ENCODE results near the gene PCSK6. TPM values are rescaled to one million over a fixed set of nuclear protein-coding genes. Genes with fewer than 3 reads are reported as not detected.

Gene PCSK6
- total and polyA plus RNA-seq, 7 experiments from 2014 or later: 0.12 to 3.0 (median 0.70) TPM; not detected in 1

DNA sequence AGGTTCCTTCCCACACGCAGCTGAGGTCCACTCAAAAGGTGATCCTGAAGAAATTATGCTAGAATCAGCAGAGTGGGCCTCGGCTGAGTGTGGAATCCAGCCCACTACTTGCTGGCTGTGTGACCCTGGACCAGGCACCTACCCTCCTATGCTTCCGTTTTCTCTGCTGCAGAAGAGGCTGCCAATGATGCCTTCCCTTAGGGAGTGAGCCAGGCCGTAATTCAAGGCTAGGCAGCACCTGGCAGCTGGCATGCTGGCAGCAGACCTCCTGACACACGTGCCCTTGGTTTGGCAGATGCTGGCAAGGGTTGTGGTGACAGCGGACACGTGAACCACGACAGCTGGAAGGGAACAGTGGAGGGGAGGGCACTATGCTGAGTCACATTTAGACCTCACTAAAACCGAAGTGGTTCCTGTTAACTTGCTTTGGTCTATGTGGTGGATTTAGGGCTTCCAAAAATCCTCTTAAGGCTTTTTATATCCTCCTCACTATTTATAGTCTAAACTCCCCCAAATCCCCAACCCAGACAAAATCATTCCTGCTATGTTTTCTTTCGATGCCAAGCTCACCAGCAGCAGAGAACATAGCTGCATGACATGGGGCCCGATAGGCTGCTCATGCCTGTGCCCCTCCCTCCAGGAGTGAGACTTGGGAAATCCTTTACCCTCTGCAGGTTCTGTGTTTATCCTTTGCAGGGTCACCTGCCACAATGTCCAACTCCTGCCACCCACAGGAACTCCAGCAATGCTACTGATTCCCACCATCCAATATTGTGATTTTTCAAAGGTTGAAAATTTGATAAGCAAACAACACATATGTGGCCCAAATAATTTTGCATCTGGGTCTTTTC is 10.6 kb upstream of the PCSK6 start:
- peaks cover 0 to 3% of the 10 kb centered on the region in 2 donors for H3K4me1 ChIP-seq (ENCODE audit: control insufficient read depth in 2 of 2, insufficient read depth in 2 of 2, low read length in 2 of 2)
- POLR2A ChIA-PET: no interaction called here
- peaks cover 21 to 48% (median 35%) of the 10 kb centered on the region in 5 donors for H3K27me3 Mint-ChIP-seq
- intact Hi-C loops (cut with micrococcal nuclease): loop anchor here in 1 of 2 donors (5.0 kb wide), 1 partner anchor 142 kb away; no protein-coding TSS in a partner anchor
- H3K36me3 Mint-ChIP-seq: no peaks in the 10 kb centered on the region
- peak overlapping the region in 2 of 9 donors; percentile 9 to 15 for H3K27ac Mint-ChIP-seq
- CTCF ChIA-PET: no interaction called here
- H3K4me3 ChIP-seq (ENCODE audit: low read length): no peak overlapping the region
- DNase-seq (no peak), ATAC-seq (peak; percentile 61)
- H3K27me3 ChIP-seq (ENCODE audit: control insufficient read depth in 2 of 2, insufficient read depth in 2 of 2, low read length in 2 of 2): peaks cover 0 to 3% of the 10 kb centered on the region in 2 donors
- H3K27ac ChIP-seq (ENCODE audit: low read depth, low read length): no peak overlapping the region
- peaks cover 0 to 2% (median 0%) of the 10 kb centered on the region in 11 donors for H3K9me3 Mint-ChIP-seq
- H3K36me3 ChIP-seq (ENCODE audit: control insufficient read depth in 2 of 3, insufficient read depth in 3 of 3, low read length in 3 of 3): no peaks in the 10 kb centered on the region
- H3K4me1 Mint-ChIP-seq: peaks cover 18 to 42% (median 21%) of the 10 kb centered on the region in 7 donors
- H3K9me3 ChIP-seq (ENCODE audit: control insufficient read depth in 2 of 3, low read length in 3 of 3): no peaks in the 10 kb centered on the region
- H3K4me3 Mint-ChIP-seq: peak overlapping the region in 1 of 10 donors; percentile 52

DNA sequence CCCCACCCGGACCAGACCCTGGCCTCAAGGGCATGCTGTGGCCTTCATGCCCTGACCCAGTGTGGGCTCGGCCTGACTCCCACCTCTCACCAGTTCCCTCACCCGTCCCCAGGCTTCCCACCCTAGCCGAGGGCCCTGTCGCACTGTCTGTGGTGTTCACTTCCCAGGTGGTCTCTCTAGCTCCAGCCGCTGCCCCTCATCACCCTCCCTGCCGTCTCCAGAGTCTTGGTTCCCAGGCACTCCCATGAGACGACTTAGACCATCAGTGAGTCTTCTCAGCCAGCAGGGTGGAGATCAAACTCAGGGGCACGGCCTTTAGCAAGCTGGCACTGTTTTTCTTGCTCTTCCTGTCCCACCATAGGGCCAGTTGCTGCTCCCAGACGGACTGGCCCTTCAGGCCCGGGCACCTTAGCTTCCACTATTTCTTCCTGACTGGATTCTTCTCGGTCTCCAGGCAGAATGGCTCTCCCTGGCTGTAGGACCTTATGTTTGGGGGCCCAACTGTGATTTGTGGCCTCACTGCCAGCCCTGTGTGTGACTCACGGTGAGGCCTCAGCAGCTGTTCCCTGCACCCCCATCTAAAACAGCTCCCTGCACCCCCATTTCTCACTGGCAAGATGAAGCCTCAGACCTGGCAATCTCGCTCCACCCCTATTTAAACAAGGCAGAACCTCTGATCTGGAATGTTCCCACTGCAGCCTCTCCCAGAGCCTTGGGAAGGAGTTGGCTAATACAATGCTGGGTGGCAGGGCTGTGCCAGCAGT is 9.4 kb upstream of the PCSK6 start:
- H3K36me3 ChIP-seq (ENCODE audit: control insufficient read depth in 2 of 3, insufficient read depth in 3 of 3, low read length in 3 of 3): no peaks in the 10 kb centered on the region
- intact Hi-C loops (cut with micrococcal nuclease): no loop called here
- Mint-ChIP-seq H3K27me3 (peaks cover 31 to 54% (median 39%) of the 10 kb centered on the region in 5 donors), H3K4me3 (no peak overlapping the region), H3K9me3 (peaks cover 0 to 2% (median 0%) of the 10 kb centered on the region in 11 donors), H3K36me3 (no peaks in the 10 kb centered on the region), H3K4me1 (peaks cover 18 to 44% (median 21%) of the 10 kb centered on the region in 7 donors), H3K27ac (no peak overlapping the region)
- H3K27ac ChIP-seq (ENCODE audit: low read depth, low read length): no peak overlapping the region
- H3K27me3 ChIP-seq (ENCODE audit: control insufficient read depth in 2 of 2, insufficient read depth in 2 of 2, low read length in 2 of 2): peaks cover 0 to 3% of the 10 kb centered on the region in 2 donors
- H3K9me3 ChIP-seq (ENCODE audit: control insufficient read depth in 2 of 3, low read length in 3 of 3): no peaks in the 10 kb centered on the region
- CTCF ChIA-PET: no interaction called here
- no peak overlapping the region for H3K4me3 ChIP-seq (ENCODE audit: low read length)
- no peak for ATAC-seq
- POLR2A ChIA-PET: no interaction called here
- peaks cover 0 to 3% of the 10 kb centered on the region in 2 donors for H3K4me1 ChIP-seq (ENCODE audit: control insufficient read depth in 2 of 2, insufficient read depth in 2 of 2, low read length in 2 of 2)
- no peak for DNase-seq

DNA sequence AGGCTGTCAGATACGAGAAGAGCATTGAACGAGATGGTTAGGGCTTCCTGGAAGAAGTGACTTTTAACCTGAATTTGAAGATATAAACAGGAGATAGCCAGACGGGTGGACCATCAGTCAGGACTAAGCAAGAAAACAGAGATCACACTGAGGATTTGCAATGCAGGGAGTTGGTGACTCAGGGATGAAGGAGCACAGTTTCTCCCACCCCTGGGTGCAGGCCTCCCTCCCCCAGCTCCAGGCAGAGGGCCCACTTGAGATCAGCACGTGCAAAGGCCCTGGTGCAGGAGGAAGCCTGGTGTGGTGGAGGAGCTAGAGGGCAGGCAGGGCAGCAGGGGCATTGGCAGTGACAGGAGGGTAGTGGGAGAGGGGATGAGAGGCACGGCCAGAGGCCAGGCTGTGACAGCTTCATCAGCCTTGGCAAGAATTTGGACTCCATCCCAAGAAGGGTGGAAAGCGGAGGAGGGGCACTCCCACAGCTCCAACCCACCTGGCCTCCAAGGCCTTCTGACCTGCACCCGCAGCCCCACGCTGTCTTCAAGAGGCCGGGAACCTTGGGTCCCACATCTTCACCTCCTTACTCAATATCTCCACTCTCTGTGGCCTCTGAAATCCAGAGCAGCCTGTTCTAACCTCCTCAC is 8.7 kb upstream of the PCSK6 start:
- ChIA-PET POLR2A (no interaction called here), CTCF (no interaction called here)
- H3K36me3 Mint-ChIP-seq: no peaks in the 10 kb centered on the region
- peaks cover 36 to 55% (median 43%) of the 10 kb centered on the region in 5 donors for H3K27me3 Mint-ChIP-seq
- no peaks in the 10 kb centered on the region for H3K9me3 ChIP-seq (ENCODE audit: control insufficient read depth in 2 of 3, low read length in 3 of 3)
- peaks cover 0 to 3% of the 10 kb centered on the region in 2 donors for H3K4me1 ChIP-seq (ENCODE audit: control insufficient read depth in 2 of 2, insufficient read depth in 2 of 2, low read length in 2 of 2)
- ATAC-seq (no peak), DNase-seq (no peak)
- peak overlapping the region in 1 of 10 donors; percentile 6 for H3K4me3 Mint-ChIP-seq
- intact Hi-C loops (cut with micrococcal nuclease): no loop called here
- no peaks in the 10 kb centered on the region for H3K36me3 ChIP-seq (ENCODE audit: control insufficient read depth in 2 of 3, insufficient read depth in 3 of 3, low read length in 3 of 3)
- H3K27ac ChIP-seq (ENCODE audit: low read depth, low read length): no peak overlapping the region
- no peak overlapping the region for H3K27ac Mint-ChIP-seq
- no peak overlapping the region for H3K4me3 ChIP-seq (ENCODE audit: low read length)
- H3K9me3 Mint-ChIP-seq: peaks cover 0 to 2% (median 0%) of the 10 kb centered on the region in 11 donors
- H3K4me1 Mint-ChIP-seq: peaks cover 20 to 44% (median 22%) of the 10 kb centered on the region in 7 donors
- peaks cover 0 to 3% of the 10 kb centered on the region in 2 donors for H3K27me3 ChIP-seq (ENCODE audit: control insufficient read depth in 2 of 2, insufficient read depth in 2 of 2, low read length in 2 of 2)

DNA sequence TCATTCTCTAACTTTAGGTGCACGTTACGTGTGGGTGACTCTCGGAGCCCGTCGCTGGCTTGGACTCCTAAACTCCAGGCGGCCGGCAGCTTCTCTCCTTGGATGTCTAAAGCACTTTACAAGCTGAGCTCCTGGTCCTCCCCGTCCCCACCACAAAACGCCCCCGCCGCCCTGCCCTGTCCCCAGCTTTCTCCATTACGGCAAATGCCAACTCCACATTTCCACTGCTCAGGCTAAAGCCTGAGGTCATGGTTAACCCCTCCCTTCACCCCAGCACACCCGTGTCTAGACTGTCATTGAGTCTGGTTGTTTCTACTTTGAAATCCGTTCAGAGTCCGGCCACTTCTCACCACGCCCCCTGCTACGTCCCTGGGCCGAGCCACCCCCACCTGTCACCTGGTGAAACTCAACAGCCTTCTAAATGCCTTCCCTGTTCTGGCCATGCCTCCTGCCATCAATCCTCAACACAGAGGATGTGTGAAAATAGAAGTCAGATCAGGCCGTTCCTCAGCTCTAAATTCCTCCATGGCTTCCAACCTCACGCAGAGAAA is 8.1 kb upstream of the PCSK6 start:
- no peaks in the 10 kb centered on the region for H3K36me3 Mint-ChIP-seq
- H3K9me3 Mint-ChIP-seq: peaks cover 0 to 2% (median 0%) of the 10 kb centered on the region in 11 donors
- peaks cover 0 to 3% of the 10 kb centered on the region in 2 donors for H3K27me3 ChIP-seq (ENCODE audit: control insufficient read depth in 2 of 2, insufficient read depth in 2 of 2, low read length in 2 of 2)
- peak overlapping the region in 1 of 9 donors; percentile 21 for H3K27ac Mint-ChIP-seq
- H3K4me3 ChIP-seq (ENCODE audit: low read length): no peak overlapping the region
- peaks cover 36 to 49% (median 43%) of the 10 kb centered on the region in 5 donors for H3K27me3 Mint-ChIP-seq
- ChIA-PET POLR2A (no interaction called here), CTCF (no interaction called here)
- H3K9me3 ChIP-seq (ENCODE audit: control insufficient read depth in 2 of 3, low read length in 3 of 3): no peaks in the 10 kb centered on the region
- DNase-seq (no peak), ATAC-seq (no peak)
- H3K4me3 Mint-ChIP-seq: peak overlapping the region in 1 of 10 donors; percentile 6
- no peak overlapping the region for H3K27ac ChIP-seq (ENCODE audit: low read depth, low read length)
- intact Hi-C loops (cut with micrococcal nuclease): no loop called here
- H3K4me1 Mint-ChIP-seq: peaks cover 20 to 44% (median 23%) of the 10 kb centered on the region in 7 donors
- H3K36me3 ChIP-seq (ENCODE audit: control insufficient read depth in 2 of 3, insufficient read depth in 3 of 3, low read length in 3 of 3): no peaks in the 10 kb centered on the region
- H3K4me1 ChIP-seq (ENCODE audit: control insufficient read depth in 2 of 2, insufficient read depth in 2 of 2, low read length in 2 of 2): peaks cover 0 to 3% of the 10 kb centered on the region in 2 donors

DNA sequence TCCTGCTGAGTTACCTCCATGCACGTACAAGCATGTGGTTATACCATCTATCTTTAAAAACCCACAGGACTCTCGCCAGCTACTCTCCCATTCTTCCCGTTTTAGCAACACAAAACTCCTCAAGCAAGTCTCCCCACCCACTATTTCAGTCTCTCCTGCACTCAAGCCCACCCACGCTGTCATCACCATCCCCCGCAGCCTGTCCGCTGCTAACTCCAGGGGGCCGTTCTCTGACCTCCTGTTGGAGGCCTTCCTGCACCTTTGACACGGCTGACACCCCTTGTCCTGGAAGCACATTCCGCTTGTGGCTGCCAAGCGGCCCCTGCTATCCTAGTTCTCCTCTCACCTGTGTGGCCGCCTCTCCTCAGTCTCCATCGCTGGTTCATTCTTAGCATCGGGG is 7.5 kb upstream of the PCSK6 start:
- H3K27me3 Mint-ChIP-seq: peaks cover 38 to 49% (median 48%) of the 10 kb centered on the region in 5 donors

More for the DNA sequence above, 7.5 kb upstream of the PCSK6 start:
- Histone ChIP-seq H3K36me3 (ENCODE audit: control insufficient read depth in 2 of 3, insufficient read depth in 3 of 3, low read length in 3 of 3) (no peaks in the 10 kb centered on the region), H3K4me3 (ENCODE audit: low read length) (no peak overlapping the region), H3K27me3 (ENCODE audit: control insufficient read depth in 2 of 2, insufficient read depth in 2 of 2, low read length in 2 of 2) (peaks cover 0 to under 1% of the 10 kb centered on the region in 2 donors), H3K4me1 (ENCODE audit: control insufficient read depth in 2 of 2, insufficient read depth in 2 of 2, low read length in 2 of 2) (peaks cover 0 to 3% of the 10 kb centered on the region in 2 donors), H3K27ac (ENCODE audit: low read depth, low read length) (no peak overlapping the region), H3K9me3 (ENCODE audit: control insufficient read depth in 2 of 3, low read length in 3 of 3) (no peaks in the 10 kb centered on the region)
- Mint-ChIP-seq H3K27ac (peak overlapping the region in 1 of 9 donors; percentile 26), H3K4me3 (peak overlapping the region in 1 of 10 donors; percentile 18), H3K36me3 (no peaks in the 10 kb centered on the region), H3K4me1 (peaks cover 20 to 44% (median 23%) of the 10 kb centered on the region in 7 donors), H3K9me3 (peaks cover 0 to 2% (median 0%) of the 10 kb centered on the region in 11 donors)
- DNase-seq: no peak
- POLR2A ChIA-PET: no interaction called here
- CTCF ChIA-PET: no interaction called here
- intact Hi-C loops (cut with micrococcal nuclease): no loop called here
- no peak for ATAC-seq

Measured in naive thymus-derived CD4-positive, alpha-beta T cell (primary cell).